Esophagus (tissue), 2 donors: ENCODE measurements around the gene ARID5B. TPM values are rescaled to one million over a fixed set of nuclear protein-coding genes. Genes with fewer than 3 reads are reported as not detected.
A peak's percentile ranks its signal among the peaks of the same experiment; 100 is the strongest.

Experiments used
- H3K27ac ChIP-seq, 2 donors: one replicate each; pipeline ENCODE4 v1.5.1; 2013; ENCODE audit warnings: low read depth in 2 of 2, mild to moderate bottlenecking in 2 of 2, inconsistent platforms in 1 of 2, low read length in 1 of 2, moderate library complexity in 1 of 2
- H3K27me3 ChIP-seq, 2 donors: one replicate each; pipeline ENCODE4 v1.6.1; 2013; ENCODE audit warnings: low read length in 2 of 2, control low read depth in 1 of 2, mild to moderate bottlenecking in 1 of 2; ENCODE audit not compliant: insufficient read depth in 2 of 2, control insufficient read depth in 1 of 2
- H3K36me3 ChIP-seq, 2 donors: one replicate each; pipeline ENCODE4 v1.6.1; 2013; ENCODE audit warnings: low read length in 1 of 2; ENCODE audit not compliant: control insufficient read depth in 2 of 2, insufficient read depth in 2 of 2
- H3K4me1 ChIP-seq, 2 donors: one replicate each; pipeline ENCODE4 v1.6.1; 2013; ENCODE audit warnings: low read length in 1 of 2; ENCODE audit not compliant: control insufficient read depth in 2 of 2, insufficient read depth in 2 of 2
- H3K4me3 ChIP-seq, 2 donors: one replicate each; pipeline ENCODE4 v1.5.1; 2013; ENCODE audit warnings: low read length in 2 of 2, mild to moderate bottlenecking in 2 of 2, low read depth in 1 of 2, moderate library complexity in 1 of 2
- H3K9me3 ChIP-seq, 2 donors: one replicate each; pipeline ENCODE4 v1.6.1; 2013; ENCODE audit warnings: mild to moderate bottlenecking in 2 of 2, low read depth in 1 of 2, low read length in 1 of 2, moderate library complexity in 1 of 2; ENCODE audit not compliant: control insufficient read depth in 2 of 2, insufficient read depth in 1 of 2
- WGBS, 2 donors: extraction: QIAGEN DNeasy Blood & Tissue Kit; methylation state at CpG; one replicate each; pipeline ENCODE4 v1.1.7; 2013; 5-methylcytosine and 5-hydroxymethylcytosine counted together
- polyA plus RNA-seq, 2 donors: library from polyadenylated mRNA; stranded (reverse); fragments of 200-250 nt; gene quantifications; one replicate each; pipeline ENCODE4 v1.2.3, GENCODE V29; 2013
- donor health status: healthy with polysubstance abuse.
- donor health status: Bipolar disorder and iron deficiency.

ARID5B gene
- polyA plus RNA-seq, 2 donors = 6.7 to 7.7 TPM

- H3K4me1 ChIP-seq = peaks cover 0 to 4% of the 10 kb centered on the region in 2 donors
- H3K4me3 ChIP-seq = no peak overlapping the region
- H3K27ac ChIP-seq = peak overlapping the region in 1 of 2 donors; percentile 38
- H3K36me3 ChIP-seq = peaks cover 0 to 12% of the 10 kb centered on the region in 2 donors
- no peaks in the 10 kb centered on the region for H3K27me3 ChIP-seq
- H3K9me3 ChIP-seq = no peaks in the 10 kb centered on the region
- WGBS, 2 donors = 88 to 96% methylated on average over 1 of the region's 1 CpG
Observed at GRCh38 chr10:62067560-62067959, 166.1 kb downstream of the ARID5B start.

DNA sequence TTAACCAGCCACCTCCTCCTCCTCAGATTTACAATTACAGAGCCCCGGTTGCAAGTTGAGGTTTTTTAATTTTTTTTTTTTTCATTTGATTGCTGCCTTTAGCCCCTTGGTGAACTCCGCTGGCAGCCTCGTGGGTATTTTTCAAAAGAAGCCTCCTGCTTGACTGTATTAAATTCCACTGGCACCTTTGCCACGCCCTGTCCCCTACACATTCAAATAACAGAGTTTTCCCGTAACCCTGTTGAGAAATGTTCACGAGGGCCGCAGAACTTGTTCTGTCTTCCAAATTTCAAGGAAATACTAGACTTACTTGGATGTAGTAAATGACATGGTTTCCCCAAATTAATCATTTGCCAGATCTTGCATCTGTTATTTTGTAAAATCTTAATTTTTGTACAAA, 167.0 kb downstream of the ARID5B start:
- Histone ChIP-seq H3K4me3 (no peak overlapping the region), H3K27me3 (no peaks in the 10 kb centered on the region), H3K27ac (peak overlapping the region in 1 of 2 donors; percentile 0), H3K36me3 (peaks cover 0 to 12% of the 10 kb centered on the region in 2 donors), H3K9me3 (no peaks in the 10 kb centered on the region), H3K4me1 (peaks cover 0 to 4% of the 10 kb centered on the region in 2 donors)
- 54 to 60% methylated on average over 7 of the region's 7 CpGs for WGBS, 2 donors

- Histone ChIP-seq H3K27me3 (no peaks in the 10 kb centered on the region), H3K36me3 (peaks cover 0 to 12% of the 10 kb centered on the region in 2 donors), H3K4me1 (peaks cover 0 to 2% of the 10 kb centered on the region in 2 donors), H3K4me3 (no peak overlapping the region), H3K27ac (peak overlapping the region in 1 of 2 donors; percentile 28), H3K9me3 (no peaks in the 10 kb centered on the region)
- WGBS, 2 donors = 89 to 93% methylated on average over 8 of the region's 8 CpGs
Observed at GRCh38 chr10:62069452-62070178, 168.1 kb downstream of the ARID5B start.

DNA sequence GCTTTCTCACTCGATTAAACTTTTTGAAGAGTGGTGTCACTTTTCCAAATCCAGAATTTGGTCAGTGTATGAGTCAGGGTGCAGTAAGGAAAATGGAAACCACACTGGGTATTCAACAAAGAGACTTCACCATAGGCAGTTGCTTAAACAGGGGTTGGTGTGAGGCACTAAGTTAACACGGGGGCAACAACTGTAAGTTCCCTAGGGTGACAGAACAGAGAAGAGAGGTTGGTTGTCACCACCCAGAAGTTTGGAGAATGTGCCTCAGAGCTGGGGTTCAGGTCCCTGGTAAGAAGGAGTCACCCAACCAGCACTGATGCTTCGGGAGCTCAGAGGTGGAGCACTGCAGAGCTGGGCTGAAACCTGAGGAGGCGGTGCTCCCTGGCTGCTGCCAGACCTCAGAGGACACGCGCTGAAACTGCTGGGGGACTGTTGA, 170.4 kb downstream of the ARID5B start:
- Histone ChIP-seq H3K27ac (no peak overlapping the region), H3K4me3 (no peak overlapping the region), H3K36me3 (peaks cover 6 to 12% of the 10 kb centered on the region in 2 donors), H3K27me3 (no peaks in the 10 kb centered on the region), H3K9me3 (no peaks in the 10 kb centered on the region), H3K4me1 (peaks cover 4 to 10% of the 10 kb centered on the region in 2 donors)
- 78 to 89% methylated on average over 6 of the region's 6 CpGs for WGBS, 2 donors

- Histone ChIP-seq H3K9me3 (no peaks in the 10 kb centered on the region), H3K27ac (peak overlapping the region in 1 of 2 donors; percentile 53), H3K27me3 (no peaks in the 10 kb centered on the region), H3K4me1 (peaks cover 4 to 11% of the 10 kb centered on the region in 2 donors), H3K36me3 (peaks cover 6 to 8% of the 10 kb centered on the region in 2 donors), H3K4me3 (no peak overlapping the region)
- WGBS, 2 donors = 45 to 75% methylated on average over 2 of the region's 2 CpGs
Observed at GRCh38 chr10:62072901-62073300, 171.4 kb downstream of the ARID5B start.

- peaks cover 4 to 13% of the 10 kb centered on the region in 2 donors for H3K4me1 ChIP-seq
- H3K4me3 ChIP-seq = no peak overlapping the region
- no peaks in the 10 kb centered on the region for H3K27me3 ChIP-seq
- H3K9me3 ChIP-seq = no peaks in the 10 kb centered on the region
- no peak overlapping the region for H3K27ac ChIP-seq
- peaks cover 6 to 8% of the 10 kb centered on the region in 2 donors for H3K36me3 ChIP-seq
- WGBS, 2 donors = 24 to 33% methylated on average over 3 of the region's 3 CpGs
Observed at GRCh38 chr10:62073429-62073828, 171.9 kb downstream of the ARID5B start.

GRCh38 chr10:62075414-62075813, 173.9 kb downstream of the ARID5B start:
- H3K27ac ChIP-seq = peak overlapping the region; percentile 15 to 66
- no peaks in the 10 kb centered on the region for H3K9me3 ChIP-seq
- no peak overlapping the region for H3K4me3 ChIP-seq
- H3K4me1 ChIP-seq = peaks cover 4 to 13% of the 10 kb centered on the region in 2 donors
- H3K36me3 ChIP-seq = peaks cover 8 to 11% of the 10 kb centered on the region in 2 donors
- WGBS, 2 donors = 62 to 77% methylated on average over 11 of the region's 11 CpGs
- no peaks in the 10 kb centered on the region for H3K27me3 ChIP-seq

DNA sequence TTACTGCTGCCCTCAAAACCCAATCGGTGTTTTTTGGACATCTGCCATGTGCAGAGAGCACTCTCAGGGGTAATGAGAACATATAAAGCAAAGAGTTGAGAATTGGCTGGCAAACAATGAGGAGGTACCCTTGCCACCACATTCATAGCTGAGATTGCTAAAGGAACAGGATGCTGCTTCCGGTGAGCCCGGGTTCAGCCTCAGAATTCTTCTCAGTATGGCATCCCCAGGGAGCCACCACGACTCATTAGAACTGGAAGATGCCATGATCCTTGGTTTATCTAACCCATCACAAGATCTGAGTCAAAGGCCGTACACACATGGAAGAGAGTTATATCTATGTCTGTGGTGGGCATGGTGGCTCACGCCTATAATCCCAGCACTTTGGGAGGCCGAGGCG, 174.4 kb downstream of the ARID5B start:
- H3K9me3 ChIP-seq = no peaks in the 10 kb centered on the region
- no peak overlapping the region for H3K4me3 ChIP-seq
- 76 to 84% methylated on average over 8 of the region's 8 CpGs for WGBS, 2 donors
- H3K27me3 ChIP-seq = no peaks in the 10 kb centered on the region
- H3K27ac ChIP-seq = peak overlapping the region in 1 of 2 donors; percentile 40
- peaks cover 4 to 15% of the 10 kb centered on the region in 2 donors for H3K4me1 ChIP-seq
- H3K36me3 ChIP-seq = peaks cover 8 to 11% of the 10 kb centered on the region in 2 donors

GRCh38 chr10:62076891-62077290, 175.4 kb downstream of the ARID5B start:
- peaks cover 4 to 15% of the 10 kb centered on the region in 2 donors for H3K4me1 ChIP-seq
- H3K4me3 ChIP-seq = no peak overlapping the region
- H3K36me3 ChIP-seq = peaks cover 8 to 11% of the 10 kb centered on the region in 2 donors
- H3K27ac ChIP-seq = peak overlapping the region; percentile 67 to 84
- no peaks in the 10 kb centered on the region for H3K27me3 ChIP-seq
- WGBS, 2 donors = 33% methylated on average over 2 of the region's 2 CpGs
- no peaks in the 10 kb centered on the region for H3K9me3 ChIP-seq
